ENCODE data around the gene PUDP.

DNA sequence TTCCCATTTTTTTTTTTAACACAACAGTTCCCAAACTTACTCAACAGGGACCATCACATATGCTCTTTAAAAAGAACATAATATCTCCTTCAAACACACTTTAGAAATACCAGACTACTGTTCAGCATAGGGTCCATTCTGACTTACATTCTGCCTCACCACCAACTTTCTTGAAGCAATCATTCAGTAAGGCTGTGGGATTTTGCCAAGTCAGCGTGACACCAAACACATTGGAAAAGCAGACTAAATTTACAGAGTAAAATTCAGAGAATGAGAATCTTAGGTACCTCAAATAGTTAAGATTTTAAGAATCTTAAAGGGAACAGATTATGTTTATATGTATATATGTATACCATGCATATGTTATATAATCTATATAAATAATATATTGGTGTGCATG lies 7.2 kb upstream of the PUDP start:
- TF ChIP-seq, protein P1, sequence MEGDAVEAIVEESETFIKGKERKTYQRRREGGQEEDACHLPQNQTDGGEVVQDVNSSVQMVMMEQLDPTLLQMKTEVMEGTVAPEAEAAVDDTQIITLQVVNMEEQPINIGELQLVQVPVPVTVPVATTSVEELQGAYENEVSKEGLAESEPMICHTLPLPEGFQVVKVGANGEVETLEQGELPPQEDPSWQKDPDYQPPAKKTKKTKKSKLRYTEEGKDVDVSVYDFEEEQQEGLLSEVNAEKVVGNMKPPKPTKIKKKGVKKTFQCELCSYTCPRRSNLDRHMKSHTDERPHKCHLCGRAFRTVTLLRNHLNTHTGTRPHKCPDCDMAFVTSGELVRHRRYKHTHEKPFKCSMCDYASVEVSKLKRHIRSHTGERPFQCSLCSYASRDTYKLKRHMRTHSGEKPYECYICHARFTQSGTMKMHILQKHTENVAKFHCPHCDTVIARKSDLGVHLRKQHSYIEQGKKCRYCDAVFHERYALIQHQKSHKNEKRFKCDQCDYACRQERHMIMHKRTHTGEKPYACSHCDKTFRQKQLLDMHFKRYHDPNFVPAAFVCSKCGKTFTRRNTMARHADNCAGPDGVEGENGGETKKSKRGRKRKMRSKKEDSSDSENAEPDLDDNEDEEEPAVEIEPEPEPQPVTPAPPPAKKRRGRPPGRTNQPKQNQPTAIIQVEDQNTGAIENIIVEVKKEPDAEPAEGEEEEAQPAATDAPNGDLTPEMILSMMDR (IDR thresholded peaks at IDR 0.05) = no peak
- TF ChIP-seq POLR2A (IDR thresholded peaks at IDR 0.05) = no peak
